ENCODE data around the gene IFI44L. TPM values are rescaled to one million over a fixed set of nuclear protein-coding genes. Genes with fewer than 3 reads are reported as not detected.

The IFI44L gene
- polyA plus RNA-seq, 1 donor (not counting 4 experiments of a cell fraction or from before 2014, with no cell fraction given) = 34.8 TPM

- dilution Hi-C loops (cut with MboI; ENCODE audit: extremely low pct_ligation_motif_present, low sequenced_read_pairs) = no loop called here
- no peak for TF ChIP-seq EZH2 (IDR thresholded peaks at IDR 0.05; ENCODE audit: low read length)
- no peak for TF ChIP-seq CTCF (optimal IDR thresholded peaks at IDR 0.05 in 1 of 3, IDR thresholded peaks at IDR 0.05 in 1 of 3, conservative IDR thresholded peaks at IDR 0.05 in 1 of 3; ENCODE audit: extremely low read depth in 1 of 3, insufficient read depth in 2 of 3, low read length in 3 of 3)
- Histone ChIP-seq H3K4me2 (ENCODE audit: control insufficient read depth, extremely low read depth, insufficient read depth, low read depth, low read length) (no peak overlapping the region), H3K27me3 (ENCODE audit: control insufficient read depth, extremely low read depth, insufficient read depth, low read length) (no peaks in the 10 kb centered on the region), H3K4me3 (ENCODE audit: control insufficient read depth in 2 of 3, extremely low read depth in 1 of 3, insufficient read depth in 2 of 3, low read depth in 1 of 3, low read length in 3 of 3) (no peak overlapping the region), H3K4me1 (ENCODE audit: control insufficient read depth, extremely low read depth, insufficient read depth, low read length) (peaks cover 9% of the 10 kb centered on the region), H3K9ac (ENCODE audit: control insufficient read depth, extremely low read depth, insufficient read depth, low read length) (no peak overlapping the region), H3K27ac (ENCODE audit: control insufficient read depth, insufficient read depth, low read length) (no peak overlapping the region), H3K79me2 (ENCODE audit: control insufficient read depth, insufficient read depth, low read length) (no peaks in the 10 kb centered on the region), H3K9me3 (ENCODE audit: control insufficient read depth, low read depth, low read length) (no peaks in the 10 kb centered on the region), H4K20me1 (ENCODE audit: control insufficient read depth, extremely low read depth, insufficient read depth, low read length) (no peaks in the 10 kb centered on the region), H3K36me3 (ENCODE audit: control insufficient read depth in 2 of 2, extremely low read depth in 1 of 2, insufficient read depth in 2 of 2, low read length in 2 of 2) (no peaks in the 10 kb centered on the region), H2AFZ (ENCODE audit: control insufficient read depth, low read length) (no peak overlapping the region), H3K9me1 (ENCODE audit: control insufficient read depth, extremely low read depth, insufficient read depth, low read length) (no peaks in the 10 kb centered on the region)
- DNase-seq (ENCODE audit: low read depth, low spot score) (no peak), FAIRE-seq (no peak)
These were observed 2.3 kb downstream of the IFI44L start for GRCh38 chr1:78622548-78622947.

GRCh38 chr1:78624035-78624434, 3.8 kb downstream of the IFI44L start:
- no peak for TF ChIP-seq CTCF (optimal IDR thresholded peaks at IDR 0.05 in 1 of 3, IDR thresholded peaks at IDR 0.05 in 1 of 3, conservative IDR thresholded peaks at IDR 0.05 in 1 of 3; ENCODE audit: extremely low read depth in 1 of 3, insufficient read depth in 2 of 3, low read length in 3 of 3)
- no peak for TF ChIP-seq EZH2 (IDR thresholded peaks at IDR 0.05; ENCODE audit: low read length)
- Histone ChIP-seq H3K9me3 (ENCODE audit: control insufficient read depth, low read depth, low read length) (no peaks in the 10 kb centered on the region), H3K36me3 (ENCODE audit: control insufficient read depth in 2 of 2, extremely low read depth in 1 of 2, insufficient read depth in 2 of 2, low read length in 2 of 2) (no peaks in the 10 kb centered on the region), H2AFZ (ENCODE audit: control insufficient read depth, low read length) (no peak overlapping the region), H3K4me1 (ENCODE audit: control insufficient read depth, extremely low read depth, insufficient read depth, low read length) (peaks cover 6% of the 10 kb centered on the region), H4K20me1 (ENCODE audit: control insufficient read depth, extremely low read depth, insufficient read depth, low read length) (no peaks in the 10 kb centered on the region), H3K4me3 (ENCODE audit: control insufficient read depth in 2 of 3, extremely low read depth in 1 of 3, insufficient read depth in 2 of 3, low read depth in 1 of 3, low read length in 3 of 3) (no peak overlapping the region), H3K4me2 (ENCODE audit: control insufficient read depth, extremely low read depth, insufficient read depth, low read depth, low read length) (no peak overlapping the region), H3K9me1 (ENCODE audit: control insufficient read depth, extremely low read depth, insufficient read depth, low read length) (no peaks in the 10 kb centered on the region), H3K9ac (ENCODE audit: control insufficient read depth, extremely low read depth, insufficient read depth, low read length) (no peak overlapping the region), H3K27me3 (ENCODE audit: control insufficient read depth, extremely low read depth, insufficient read depth, low read length) (no peaks in the 10 kb centered on the region), H3K79me2 (ENCODE audit: control insufficient read depth, insufficient read depth, low read length) (no peaks in the 10 kb centered on the region), H3K27ac (ENCODE audit: control insufficient read depth, insufficient read depth, low read length) (no peak overlapping the region)
- dilution Hi-C loops (cut with MboI; ENCODE audit: extremely low pct_ligation_motif_present, low sequenced_read_pairs) = no loop called here
- FAIRE-seq (no peak), DNase-seq (ENCODE audit: low read depth, low spot score) (no peak)
